Measurements from ENCODE around the gene OR52E5. TPM values are rescaled to one million over a fixed set of nuclear protein-coding genes. Genes with fewer than 3 reads are reported as not detected.

Gene OR52E5
- total RNA-seq: not detected in 2 replicates

GRCh38 chr11:5892908-5893307 is at the start of gene OR52E5:
Gene OR52E5, plus strand, starts transcription at chr11:5893208. Its CDS starts 7,569 bp downstream, at chr11:5900777.

GRCh38 chr11:5857590-5857989 is 35.4 kb upstream of the OR52E5 start, which contains the start of gene OR52E8:
Gene OR52E8, minus strand, starts transcription at chr11:5857690. Its CDS starts 0 bp downstream, at chr11:5857690.

DNA sequence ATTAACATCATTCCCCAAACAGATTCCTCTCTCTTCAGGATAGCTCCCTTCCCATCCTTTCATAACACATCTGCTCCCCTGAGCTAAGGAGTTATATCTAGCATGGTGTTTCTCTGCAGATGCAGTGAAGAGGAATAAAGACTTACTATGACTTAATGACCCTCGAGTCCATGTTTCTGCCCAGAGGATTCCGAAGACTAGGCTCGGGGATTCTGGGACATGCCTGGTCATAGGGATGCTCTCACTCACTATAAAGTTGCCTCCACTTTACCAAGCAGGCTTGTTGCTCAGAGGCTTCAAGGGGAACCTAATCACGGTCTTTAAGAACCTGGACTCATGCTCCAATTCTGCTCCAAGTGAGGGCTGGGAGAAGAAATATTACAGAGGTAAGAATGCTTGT is 12.7 kb upstream of the OR52E5 start, which contains the start of gene OR52E4:
TSS of gene OR52E4 (plus strand) at position 301 of the 400 bp plus-strand sequence. CDS start 3,664 bp downstream, outside the sequence.

DNA sequence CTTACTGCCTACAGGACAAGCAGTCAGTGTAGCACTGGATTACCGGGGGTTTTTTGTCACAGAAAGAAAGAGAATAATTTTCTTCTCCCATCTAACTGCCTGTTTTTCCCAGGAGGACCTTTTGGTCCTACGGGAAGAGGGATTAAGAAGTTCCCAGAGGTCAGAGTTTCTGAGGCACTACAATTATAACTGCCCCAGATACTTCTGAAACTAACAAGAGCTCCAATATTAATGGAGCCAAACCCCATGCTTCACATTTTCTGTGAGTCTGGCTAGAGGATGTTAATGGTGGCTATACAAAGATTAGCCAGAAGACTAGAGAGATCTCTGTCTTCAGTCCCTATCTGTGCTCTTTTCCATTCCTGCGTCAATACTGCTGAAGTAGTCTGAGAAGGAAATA is 48.9 kb downstream of the OR52E5 start, which contains the start of gene OR56A3:
TSS of gene OR56A3 (plus strand) at position 301 of the 400 bp plus-strand sequence. CDS start 5,096 bp downstream, outside the sequence.

Other genes starting within 250 kb of the OR52E5 start
- gene TRIM5, start 208.1 kb upstream of the OR52E5 start, total RNA-seq: 32.2 and 39.0 TPM in 2 replicates
- gene TRIM22, start 203.4 kb upstream of the OR52E5 start, total RNA-seq: 24.5 and 58.8 TPM in 2 replicates
- not detected in 2 replicates for gene OR56B1, start 156.8 kb upstream of the OR52E5 start, total RNA-seq
- not detected in 2 replicates for gene OR52N4, start 139.0 kb upstream of the OR52E5 start, total RNA-seq
- not detected in 2 replicates for gene OR52N5, start 109.9 kb upstream of the OR52E5 start, total RNA-seq
- gene OR52N1, start 101.9 kb upstream of the OR52E5 start, total RNA-seq: not detected in 2 replicates
- not detected in 2 replicates for gene OR52N2, start 84.3 kb upstream of the OR52E5 start, total RNA-seq
- gene OR52E6, start 51.3 kb upstream of the OR52E5 start, total RNA-seq: not detected in 2 replicates
- gene OR52E8, start 35.5 kb upstream of the OR52E5 start, total RNA-seq: not detected in 2 replicates
- not detected in 2 replicates for gene OR52E4, start 12.6 kb upstream of the OR52E5 start, total RNA-seq
- not detected in 2 replicates for gene OR56A3, start 49.0 kb downstream of the OR52E5 start, total RNA-seq
- not detected in 2 replicates for gene OR56A5, start 75.3 kb downstream of the OR52E5 start, total RNA-seq
- gene OR52L1, start 93.8 kb downstream of the OR52E5 start, total RNA-seq: not detected in 2 replicates
- gene OR56A4, start 113.7 kb downstream of the OR52E5 start, total RNA-seq: not detected in 2 replicates
- gene OR56A1, start 137.6 kb downstream of the OR52E5 start, total RNA-seq: not detected in 2 replicates
- gene OR56B4, start 214.5 kb downstream of the OR52E5 start, total RNA-seq: not detected in 2 replicates

Measured in tracheal epithelial cell (primary cell).